Activated naive CD8-positive, alpha-beta T cell treated with anti-CD3 and anti-CD28 coated beads, Interleukin-2, amount 50 U/mL, for 24 hours (primary cell): ENCODE data around the gene CPB2.

Experiments
- ATAC-seq: fragments of 150-1000 bp; cut with Tn5 transposase; one replicate; pipeline ENCODE4 v1.10.0; 2021
- DNase-seq: peaks from one replicate; pipeline ENCODE4 v3.0.0; 2021
- H3K27ac Mint-ChIP-seq: one replicate; pipeline ENCODE4 v1.8.0; 2021; ENCODE audit warnings: mild to moderate bottlenecking, mixed read lengths
- H3K27me3 Mint-ChIP-seq: one replicate; pipeline ENCODE4 v1.8.0; 2021; ENCODE audit warnings: mixed read lengths
- H3K36me3 Mint-ChIP-seq: one replicate; pipeline ENCODE4 v1.8.0; 2021; ENCODE audit warnings: low read depth, mixed read lengths
- H3K4me1 Mint-ChIP-seq: one replicate; pipeline ENCODE4 v1.8.0; 2021; ENCODE audit warnings: mixed read lengths
- H3K4me3 Mint-ChIP-seq: one replicate; pipeline ENCODE4 v1.8.0; 2021; ENCODE audit warnings: mild to moderate bottlenecking, moderate library complexity, mixed read lengths
- H3K9me3 Mint-ChIP-seq: one replicate; pipeline ENCODE4 v1.8.0; 2021; ENCODE audit warnings: mixed read lengths

CPB2 gene

GRCh38 chr13:46032341-46032740 lies 72.5 kb downstream of the CPB2 start:
- Mint-ChIP-seq H3K4me1 (peaks cover 15% of the 10 kb centered on the region), H3K36me3 (peaks cover 71% of the 10 kb centered on the region)
- no peak for DNase-seq

GRCh38 chr13:46031581-46032263 lies 73.1 kb downstream of the CPB2 start:
- Mint-ChIP-seq H3K36me3 (peaks cover 66% of the 10 kb centered on the region), H3K4me3 (no peak overlapping the region), H3K4me1 (peaks cover 15% of the 10 kb centered on the region), H3K9me3 (peaks cover 22% of the 10 kb centered on the region), H3K27ac (peak overlapping the region; percentile 6), H3K27me3 (no peaks in the 10 kb centered on the region)
- no peak for ATAC-seq
- no peak for DNase-seq

More at GRCh38 chr13:46032341-46032740, 72.5 kb downstream of the CPB2 start:
- H3K9me3 Mint-ChIP-seq, result peaks cover 22% of the 10 kb centered on the region
- no peak for ATAC-seq
- H3K27me3 Mint-ChIP-seq, result no peaks in the 10 kb centered on the region
- H3K27ac Mint-ChIP-seq, result no peak overlapping the region
- H3K4me3 Mint-ChIP-seq, result no peak overlapping the region

- Mint-ChIP-seq H3K4me1 (peaks cover 15% of the 10 kb centered on the region), H3K4me3 (no peak overlapping the region), H3K27ac (no peak overlapping the region), H3K9me3 (peaks cover 5% of the 10 kb centered on the region), H3K36me3 (peaks cover 30% of the 10 kb centered on the region), H3K27me3 (no peaks in the 10 kb centered on the region)
- ATAC-seq (no peak), DNase-seq (no peak)
Measured at GRCh38 chr13:46025157-46025556, 79.7 kb downstream of the CPB2 start.

- H3K27ac Mint-ChIP-seq, result no peak overlapping the region
- H3K27me3 Mint-ChIP-seq, result no peaks in the 10 kb centered on the region
- ATAC-seq (no peak), DNase-seq (no peak)
- peaks cover 17% of the 10 kb centered on the region for H3K36me3 Mint-ChIP-seq
- no peaks in the 10 kb centered on the region for H3K9me3 Mint-ChIP-seq
- no peak overlapping the region for H3K4me3 Mint-ChIP-seq
- H3K4me1 Mint-ChIP-seq, result peaks cover 6% of the 10 kb centered on the region
Measured at GRCh38 chr13:46022481-46022880, 82.4 kb downstream of the CPB2 start.

- no peaks in the 10 kb centered on the region for H3K27me3 Mint-ChIP-seq
- peaks cover 2% of the 10 kb centered on the region for H3K4me1 Mint-ChIP-seq
- H3K9me3 Mint-ChIP-seq, result no peaks in the 10 kb centered on the region
- DNase-seq (no peak), ATAC-seq (no peak)
- peaks cover 27% of the 10 kb centered on the region for H3K36me3 Mint-ChIP-seq
- H3K27ac Mint-ChIP-seq, result no peak overlapping the region
- no peak overlapping the region for H3K4me3 Mint-ChIP-seq
Measured at GRCh38 chr13:46016216-46016615, 88.6 kb downstream of the CPB2 start.

- ATAC-seq, result no peak
- peaks cover 30% of the 10 kb centered on the region for H3K36me3 Mint-ChIP-seq
Measured at GRCh38 chr13:46015366-46015765, 89.5 kb downstream of the CPB2 start.

GRCh38 chr13:46012404-46012803 lies 92.4 kb downstream of the CPB2 start:
- Mint-ChIP-seq H3K4me3 (no peak overlapping the region), H3K27ac (no peak overlapping the region), H3K9me3 (no peaks in the 10 kb centered on the region), H3K4me1 (peaks cover 2% of the 10 kb centered on the region), H3K36me3 (peaks cover 36% of the 10 kb centered on the region), H3K27me3 (no peaks in the 10 kb centered on the region)
- DNase-seq (no peak), ATAC-seq (peak; percentile 40)

More at GRCh38 chr13:46015366-46015765, 89.5 kb downstream of the CPB2 start:
- no peak for DNase-seq
- Mint-ChIP-seq H3K4me3 (no peak overlapping the region), H3K4me1 (peaks cover 2% of the 10 kb centered on the region), H3K9me3 (no peaks in the 10 kb centered on the region), H3K27ac (no peak overlapping the region), H3K27me3 (no peaks in the 10 kb centered on the region)

- Mint-ChIP-seq H3K27me3 (no peaks in the 10 kb centered on the region), H3K27ac (no peak overlapping the region), H3K36me3 (peaks cover 36% of the 10 kb centered on the region), H3K4me1 (peaks cover 2% of the 10 kb centered on the region), H3K4me3 (no peak overlapping the region), H3K9me3 (no peaks in the 10 kb centered on the region)
- DNase-seq (no peak), ATAC-seq (no peak)
Measured at GRCh38 chr13:46010148-46010547, 94.7 kb downstream of the CPB2 start.

GRCh38 chr13:46008631-46009030 lies 96.2 kb downstream of the CPB2 start:
- Mint-ChIP-seq H3K4me1 (peaks cover 2% of the 10 kb centered on the region), H3K9me3 (no peaks in the 10 kb centered on the region), H3K4me3 (no peak overlapping the region), H3K27me3 (no peaks in the 10 kb centered on the region), H3K36me3 (peaks cover 42% of the 10 kb centered on the region), H3K27ac (no peak overlapping the region)
- DNase-seq (no peak), ATAC-seq (no peak)

- Mint-ChIP-seq H3K4me3 (no peak overlapping the region), H3K36me3 (peaks cover 52% of the 10 kb centered on the region), H3K27me3 (no peaks in the 10 kb centered on the region)
Measured at GRCh38 chr13:46006688-46007452, 98.0 kb downstream of the CPB2 start.

GRCh38 chr13:46004491-46004890 lies 100.3 kb downstream of the CPB2 start:
- Mint-ChIP-seq H3K4me1 (no peaks in the 10 kb centered on the region), H3K9me3 (no peaks in the 10 kb centered on the region), H3K27ac (no peak overlapping the region), H3K4me3 (no peak overlapping the region), H3K36me3 (peaks cover 68% of the 10 kb centered on the region), H3K27me3 (no peaks in the 10 kb centered on the region)
- ATAC-seq (no peak), DNase-seq (no peak)

More at GRCh38 chr13:46006688-46007452, 98.0 kb downstream of the CPB2 start:
- DNase-seq (no peak), ATAC-seq (no peak)
- H3K9me3 Mint-ChIP-seq, result no peaks in the 10 kb centered on the region
- no peaks in the 10 kb centered on the region for H3K4me1 Mint-ChIP-seq
- H3K27ac Mint-ChIP-seq, result no peak overlapping the region
